ENCODE results near the gene EPHA8.

DNA sequence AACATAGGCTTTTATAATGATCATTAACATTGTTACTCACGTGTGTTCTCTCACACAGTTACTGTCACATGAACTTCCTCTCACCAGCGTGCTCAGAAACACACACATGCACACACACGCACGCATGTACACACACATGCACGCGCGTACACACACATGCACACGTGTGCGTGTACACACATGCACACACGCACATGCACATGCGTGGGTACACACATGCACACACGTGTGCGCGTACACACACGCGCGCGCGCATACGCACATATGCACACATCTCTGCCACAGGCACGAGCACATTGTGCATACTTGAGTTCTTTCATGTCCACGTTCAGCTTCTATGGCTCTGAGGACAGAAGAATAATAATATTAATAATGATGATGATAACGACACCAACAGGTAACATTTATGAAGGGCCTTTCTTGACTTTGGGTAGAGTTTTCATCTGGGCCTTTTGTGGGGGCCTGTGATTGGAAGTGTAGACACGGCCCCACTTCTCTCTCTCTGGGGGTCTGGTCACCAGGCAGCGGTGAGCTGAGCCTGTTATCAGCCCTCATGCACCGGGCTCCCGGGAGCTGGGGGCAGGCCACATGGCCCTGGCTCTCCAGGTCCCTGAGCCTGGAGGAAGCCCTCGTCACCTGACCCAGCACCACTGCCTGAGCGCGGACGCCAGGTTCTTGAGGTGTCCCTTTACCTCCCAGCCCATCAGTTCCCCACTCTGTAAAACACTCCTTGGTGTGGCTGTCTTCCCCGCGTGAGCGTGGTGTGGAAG, 7.0 kb downstream of the EPHA8 start:
- TF ChIP-seq, protein P1, sequence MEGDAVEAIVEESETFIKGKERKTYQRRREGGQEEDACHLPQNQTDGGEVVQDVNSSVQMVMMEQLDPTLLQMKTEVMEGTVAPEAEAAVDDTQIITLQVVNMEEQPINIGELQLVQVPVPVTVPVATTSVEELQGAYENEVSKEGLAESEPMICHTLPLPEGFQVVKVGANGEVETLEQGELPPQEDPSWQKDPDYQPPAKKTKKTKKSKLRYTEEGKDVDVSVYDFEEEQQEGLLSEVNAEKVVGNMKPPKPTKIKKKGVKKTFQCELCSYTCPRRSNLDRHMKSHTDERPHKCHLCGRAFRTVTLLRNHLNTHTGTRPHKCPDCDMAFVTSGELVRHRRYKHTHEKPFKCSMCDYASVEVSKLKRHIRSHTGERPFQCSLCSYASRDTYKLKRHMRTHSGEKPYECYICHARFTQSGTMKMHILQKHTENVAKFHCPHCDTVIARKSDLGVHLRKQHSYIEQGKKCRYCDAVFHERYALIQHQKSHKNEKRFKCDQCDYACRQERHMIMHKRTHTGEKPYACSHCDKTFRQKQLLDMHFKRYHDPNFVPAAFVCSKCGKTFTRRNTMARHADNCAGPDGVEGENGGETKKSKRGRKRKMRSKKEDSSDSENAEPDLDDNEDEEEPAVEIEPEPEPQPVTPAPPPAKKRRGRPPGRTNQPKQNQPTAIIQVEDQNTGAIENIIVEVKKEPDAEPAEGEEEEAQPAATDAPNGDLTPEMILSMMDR (IDR thresholded peaks at IDR 0.05): no peak
- TF ChIP-seq POLR2A (IDR thresholded peaks at IDR 0.05): no peak

Measured in lower leg skin (tissue), 3 donors.